ACC112 (cell line): ENCODE data around the gene AZU1.
"Not testable (repeated sequence)": the region's sequence is repeated elsewhere in the genome, so short reads cannot be mapped to it uniquely, and the experiment has no call there.

Experiments used
- H2AFZ ChIP-seq: fragments of 200-600 bp; sonication (generic); one replicate; pipeline ENCODE4 v1.6.0; 2017; ENCODE audit warnings: antibody characterized with exemption, low read length; ENCODE audit not compliant: unreplicated experiment
- H3K27ac ChIP-seq: fragments of 200-600 bp; sonication (generic); 2 replicates; pipeline ENCODE4 v1.5.1; 2014; ENCODE audit warnings: low read depth, mild to moderate bottlenecking, antibody characterized with exemption, low read length, moderate library complexity
- H3K27me3 ChIP-seq: fragments of 200-600 bp; sonication (generic); 2 replicates; pipeline ENCODE4 v1.6.1; 2014; ENCODE audit warnings: mild to moderate bottlenecking, antibody characterized with exemption, low read length, moderate library complexity, mixed read lengths; ENCODE audit not compliant: insufficient read depth
- H3K36me3 ChIP-seq: fragments of 200-600 bp; sonication (generic); 2 replicates; pipeline ENCODE4 v1.6.1; 2016; ENCODE audit warnings: mild to moderate bottlenecking, antibody characterized with exemption, low read length, moderate library complexity, mixed read lengths; ENCODE audit not compliant: insufficient read depth
- H3K4me1 ChIP-seq: fragments of 200-600 bp; sonication (generic); one replicate; pipeline ENCODE4 v1.6.1; 2016; ENCODE audit warnings: low read length, mixed read lengths; ENCODE audit not compliant: insufficient read depth, unreplicated experiment, control insufficient read depth
- H3K4me3 ChIP-seq: fragments of 200-600 bp; sonication (generic); 2 replicates; pipeline ENCODE4 v1.5.1; 2014; ENCODE audit warnings: mild to moderate bottlenecking, low read depth, low read length
- H3K79me2 ChIP-seq: fragments of 200-600 bp; sonication (generic); one replicate; pipeline ENCODE4 v1.6.0; 2016; ENCODE audit warnings: low read length; ENCODE audit not compliant: control insufficient read depth, unreplicated experiment, insufficient read depth

The AZU1 gene

GRCh38 chr19:812049-812746 lies 15.4 kb upstream of the AZU1 start:
- no peak overlapping the region for H2AFZ ChIP-seq
- H3K36me3 ChIP-seq, result peaks cover 28% of the 10 kb centered on the region
- no peak overlapping the region for H3K27ac ChIP-seq
- no peak overlapping the region for H3K4me3 ChIP-seq
- no peaks in the 10 kb centered on the region for H3K27me3 ChIP-seq
- H3K4me1 ChIP-seq, result no peaks in the 10 kb centered on the region
- peaks cover 11% of the 10 kb centered on the region for H3K79me2 ChIP-seq

GRCh38 chr19:812747-813218 lies 14.9 kb upstream of the AZU1 start:
- no peak overlapping the region for H3K4me3 ChIP-seq
- H3K27ac ChIP-seq, result no peak overlapping the region
- H3K36me3 ChIP-seq, result peaks cover 23% of the 10 kb centered on the region
- no peaks in the 10 kb centered on the region for H3K4me1 ChIP-seq
- H3K27me3 ChIP-seq, result no peaks in the 10 kb centered on the region
- H2AFZ ChIP-seq, result no peak overlapping the region
- peaks cover 5% of the 10 kb centered on the region for H3K79me2 ChIP-seq

DNA sequence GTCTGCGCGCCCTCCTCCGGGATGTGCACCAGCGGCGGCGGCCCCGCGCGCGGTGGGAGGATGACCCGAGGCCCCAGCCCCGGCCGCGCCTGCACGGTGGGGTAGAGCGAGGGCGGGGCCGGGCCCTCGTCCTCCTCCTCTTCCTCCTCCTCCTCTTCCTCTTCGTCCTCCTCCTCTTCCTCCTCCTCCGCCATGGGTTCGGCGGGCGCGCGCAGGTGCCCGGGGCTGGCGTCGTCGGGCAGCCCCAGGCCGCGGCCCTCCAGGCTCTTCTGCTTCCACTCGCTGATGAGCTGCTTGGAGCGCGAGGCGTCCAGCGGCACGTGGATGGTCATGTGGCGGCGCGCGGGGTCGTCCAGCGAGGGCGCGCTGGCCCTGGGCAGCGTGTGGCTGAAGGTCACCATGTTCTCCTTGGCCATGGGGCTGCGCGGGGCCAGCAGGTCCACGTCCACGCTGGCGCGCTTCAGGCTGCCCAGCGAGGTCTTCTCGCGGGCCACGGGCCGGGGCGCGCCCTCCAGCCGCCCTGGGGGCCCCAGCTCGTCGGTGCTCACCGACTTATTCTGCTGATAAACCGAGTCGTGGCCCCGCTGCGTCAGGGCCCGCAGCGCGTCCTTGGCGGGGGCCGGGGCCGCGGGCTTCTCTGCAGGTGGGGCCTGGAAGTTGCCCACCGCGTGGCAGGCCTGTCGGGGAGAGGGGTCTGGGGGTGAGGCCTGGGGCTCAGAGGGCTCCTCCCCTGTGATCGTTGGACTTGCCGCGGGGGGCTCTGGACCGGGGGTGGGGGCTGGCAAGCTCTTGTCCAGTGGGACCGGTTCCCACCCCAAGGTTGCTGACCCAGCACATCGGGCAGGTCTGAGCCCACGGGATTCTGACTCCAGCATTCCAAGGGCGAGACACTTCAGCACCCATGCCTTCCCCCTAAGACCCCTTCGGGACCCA lies 14.2 kb upstream of the AZU1 start:
- no peak overlapping the region for H2AFZ ChIP-seq
- H3K4me1 ChIP-seq, result no peaks in the 10 kb centered on the region
- no peaks in the 10 kb centered on the region for H3K27me3 ChIP-seq
- H3K4me3 ChIP-seq, result no peak overlapping the region
- peaks cover 19% of the 10 kb centered on the region; the same call in 1 of the 2 replicates for H3K36me3 ChIP-seq
- no peak overlapping the region for H3K27ac ChIP-seq
- H3K79me2 ChIP-seq, result peaks cover 2% of the 10 kb centered on the region

DNA sequence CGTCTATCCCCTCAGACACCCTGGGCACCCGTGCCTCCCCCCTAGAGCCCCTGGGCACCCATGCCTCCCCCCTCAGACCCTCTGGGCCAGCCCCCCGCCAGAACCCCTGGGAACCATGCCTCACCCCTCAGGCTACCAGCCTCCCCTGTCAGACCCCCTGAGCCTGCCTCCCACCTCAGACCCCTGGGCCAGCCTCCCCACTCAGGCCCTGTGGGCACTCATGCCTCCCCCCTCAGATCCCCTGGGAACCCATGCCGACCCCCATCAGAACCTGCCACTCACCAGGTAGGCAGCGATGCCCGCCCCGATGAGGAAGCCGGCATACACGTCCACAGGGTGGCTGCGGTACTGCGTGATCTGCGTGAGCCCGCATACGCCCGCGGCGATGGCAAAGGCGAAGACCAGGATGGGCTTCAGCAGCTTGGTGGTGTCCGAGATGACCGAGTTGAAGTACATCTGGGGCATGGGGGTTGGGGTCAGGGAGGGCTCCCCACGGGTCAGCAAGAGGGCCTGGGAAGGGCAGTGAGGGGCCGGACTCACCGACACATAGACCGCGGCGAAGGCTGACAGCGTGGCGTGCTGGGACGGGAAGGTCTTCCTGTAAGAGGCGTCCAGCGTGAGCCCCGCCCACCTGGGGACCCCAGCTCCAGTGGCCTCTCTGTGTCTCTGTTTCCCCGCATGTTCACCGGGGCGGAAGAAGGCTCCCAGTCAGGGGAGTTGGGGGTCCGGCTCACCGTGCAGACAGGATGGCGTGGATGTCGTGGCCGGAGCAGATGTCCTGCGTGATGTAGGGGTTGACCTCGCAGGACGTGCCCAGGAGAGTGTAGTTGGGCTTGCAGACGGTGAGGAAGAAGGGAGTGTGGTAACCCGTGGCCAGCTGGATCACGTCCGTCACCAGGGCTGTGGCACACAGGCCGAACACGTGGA lies 13.2 kb upstream of the AZU1 start:
- H3K4me1 ChIP-seq, result no peaks in the 10 kb centered on the region
- H3K36me3 ChIP-seq, result peaks cover 19% of the 10 kb centered on the region; the same call in 1 of the 2 replicates
- H3K79me2 ChIP-seq, result peaks cover 2% of the 10 kb centered on the region
- no peaks in the 10 kb centered on the region for H3K27me3 ChIP-seq
- no peak overlapping the region for H3K27ac ChIP-seq
- H2AFZ ChIP-seq, result no peak overlapping the region
- no peak overlapping the region for H3K4me3 ChIP-seq

- Histone ChIP-seq H3K36me3 (peaks cover 19% of the 10 kb centered on the region; the same call in 1 of the 2 replicates), H3K4me1 (no peaks in the 10 kb centered on the region)
Measured at GRCh38 chr19:815079-815774, 12.4 kb upstream of the AZU1 start.

GRCh38 chr19:815775-816499 lies 11.7 kb upstream of the AZU1 start:
- Histone ChIP-seq H3K4me3 (no peak overlapping the region), H3K79me2 (no peaks in the 10 kb centered on the region), H3K27ac (no peak overlapping the region), H3K36me3 (peaks cover 12% of the 10 kb centered on the region; the same call in 1 of the 2 replicates), H3K4me1 (no peaks in the 10 kb centered on the region), H2AFZ (no peak overlapping the region), H3K27me3 (no peaks in the 10 kb centered on the region)

More at GRCh38 chr19:815079-815774, 12.4 kb upstream of the AZU1 start:
- no peaks in the 10 kb centered on the region for H3K27me3 ChIP-seq
- H3K79me2 ChIP-seq, result no peaks in the 10 kb centered on the region
- H3K4me3 ChIP-seq, result no peak overlapping the region
- H3K27ac ChIP-seq, result no peak overlapping the region
- no peak overlapping the region for H2AFZ ChIP-seq

- Histone ChIP-seq H2AFZ (no peak overlapping the region), H3K27ac (no peak overlapping the region), H3K79me2 (no peaks in the 10 kb centered on the region), H3K4me1 (no peaks in the 10 kb centered on the region), H3K27me3 (no peaks in the 10 kb centered on the region), H3K36me3 (peaks cover 7% of the 10 kb centered on the region; the same call in 1 of the 2 replicates), H3K4me3 (no peak overlapping the region)
Measured at GRCh38 chr19:816500-816857, 11.2 kb upstream of the AZU1 start.

- H3K4me1 ChIP-seq, H3K79me2 ChIP-seq, H3K36me3 ChIP-seq, H3K4me3 ChIP-seq, H2AFZ ChIP-seq, H3K27ac ChIP-seq, H3K27me3 ChIP-seq: not testable (repeated sequence)
Measured at GRCh38 chr19:820212-820611, 7.4 kb upstream of the AZU1 start.

DNA sequence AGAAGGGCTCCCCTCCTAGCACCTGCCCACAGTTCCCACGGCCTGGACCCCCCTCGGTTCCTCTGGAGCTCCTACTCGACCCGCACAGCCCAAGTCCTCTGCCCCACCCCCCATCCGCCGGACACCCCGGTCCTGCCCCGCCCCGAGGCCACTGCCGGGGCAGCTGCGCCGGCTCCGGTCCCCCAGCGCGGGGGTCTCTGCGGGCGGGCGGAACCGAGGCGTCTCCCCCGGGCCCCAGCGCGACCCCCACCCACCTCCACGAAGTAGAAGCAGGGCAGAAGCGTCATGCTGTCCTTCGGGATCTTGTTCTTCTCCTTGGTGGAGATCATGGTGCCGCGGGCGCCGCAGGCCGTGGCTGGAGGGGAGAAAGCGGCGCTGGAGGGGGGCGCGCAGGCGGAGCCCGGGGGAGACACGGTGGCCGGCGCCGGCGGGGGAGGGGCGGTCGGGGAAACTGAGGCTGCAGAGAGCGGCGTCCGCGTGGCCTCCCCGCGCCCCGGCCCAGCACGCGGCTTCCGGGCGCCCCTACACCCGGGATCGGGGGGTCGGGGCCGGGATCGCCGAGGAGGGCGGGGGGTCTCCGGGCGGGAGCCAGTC lies 6.3 kb upstream of the AZU1 start:
- Histone ChIP-seq H3K36me3 (no peaks in the 10 kb centered on the region), H3K4me3 (no peak overlapping the region), H3K4me1 (no peaks in the 10 kb centered on the region), H3K27ac (no peak overlapping the region), H3K79me2 (no peaks in the 10 kb centered on the region), H2AFZ (no peak overlapping the region), H3K27me3 (peaks cover 4% of the 10 kb centered on the region; the same call in 1 of the 2 replicates)
